Measurements from ENCODE around the gene ENG. TPM values are rescaled to one million over a fixed set of nuclear protein-coding genes. Genes with fewer than 3 reads are reported as not detected.

ENG gene
- total and polyA plus RNA-seq, 11 donors = 116 to 252 (median 144) TPM

- 61 to 80% (median 76%) methylated on average over 5 of the region's 5 CpGs for WGBS, 4 donors
- peaks cover 0 to 83% (median 36%) of the 10 kb centered on the region in 12 donors for H3K4me1 ChIP-seq
- H3K27me3 ChIP-seq = no peaks in the 10 kb centered on the region
- TF ChIP-seq CTCF (IDR thresholded peaks at IDR 0.05) (no peak), POLR2A (IDR thresholded peaks at IDR 0.05) (no peak)
- intact Hi-C loops (cut with DNase I) = loop anchor here in 1 of 10 donors (10.0 kb wide), 1 partner anchor 86 kb away; the partner anchor contains the start of gene ENG
- H3K4me3 ChIP-seq = peak overlapping the region in 10 of 12 donors; percentile 33 to 89 (median 72)
- DNase-seq (no peak), ATAC-seq (no peak)
- H3K36me3 ChIP-seq = peaks cover 0 to 24% (median 10%) of the 10 kb centered on the region in 9 donors
- peak overlapping the region; percentile 70 to 96 (median 84) for H3K27ac ChIP-seq
- H3K9me3 ChIP-seq = no peaks in the 10 kb centered on the region
These were observed 85.4 kb downstream of the ENG start for GRCh38 chr9:127769101-127769500.

GRCh38 chr9:127768698-127769097 is 85.8 kb downstream of the ENG start:
- WGBS, 4 donors = 50 to 67% (median 58%) methylated on average over 8 of the region's 8 CpGs
- TF ChIP-seq POLR2A (IDR thresholded peaks at IDR 0.05) (no peak), CTCF (IDR thresholded peaks at IDR 0.05) (no peak)
- peaks cover 0 to 83% (median 40%) of the 10 kb centered on the region in 12 donors for H3K4me1 ChIP-seq
- H3K27ac ChIP-seq = peak overlapping the region; percentile 70 to 96 (median 84)
- no peak for ATAC-seq
- no peaks in the 10 kb centered on the region for H3K27me3 ChIP-seq
- DNase-seq = no peak
- intact Hi-C loops (cut with DNase I) = loop anchor here in 1 of 10 donors (10.0 kb wide), 1 partner anchor 86 kb away; the partner anchor contains the start of gene ENG
- H3K4me3 ChIP-seq = peak overlapping the region in 10 of 12 donors; percentile 13 to 89 (median 72)
- no peaks in the 10 kb centered on the region for H3K9me3 ChIP-seq
- peaks cover 0 to 20% (median 10%) of the 10 kb centered on the region in 9 donors for H3K36me3 ChIP-seq

GRCh38 chr9:127767909-127768331 is 86.5 kb downstream of the ENG start:
- DNase-seq (peak; percentile 56 to 78 (median 64)), ATAC-seq (no peak)
- TF ChIP-seq POLR2A (IDR thresholded peaks at IDR 0.05) (no peak), CTCF (IDR thresholded peaks at IDR 0.05) (no peak)
- Histone ChIP-seq H3K27me3 (no peaks in the 10 kb centered on the region), H3K9me3 (no peaks in the 10 kb centered on the region), H3K4me3 (peak overlapping the region in 11 of 12 donors; percentile 12 to 89 (median 69)), H3K27ac (peak overlapping the region; percentile 70 to 96 (median 84)), H3K4me1 (peaks cover 5 to 85% (median 46%) of the 10 kb centered on the region in 12 donors), H3K36me3 (peaks cover 0 to 18% (median 5%) of the 10 kb centered on the region in 9 donors)
- intact Hi-C loops (cut with DNase I) = loop anchor here in 2 of 10 donors (2.0 to 10.0 kb wide), 2 partner anchors 15 to 87 kb away; partner anchors contain the start of gene ENG (in 1 of the 2)
- 32 to 47% (median 36%) methylated on average over 5 to 13 of the region's 13 CpGs for WGBS, 4 donors

GRCh38 chr9:127767410-127767809 is 87.0 kb downstream of the ENG start:
- Histone ChIP-seq H3K9me3 (no peaks in the 10 kb centered on the region), H3K36me3 (peaks cover 0 to 14% (median 4%) of the 10 kb centered on the region in 9 donors), H3K27ac (peak overlapping the region; percentile 70 to 96 (median 84)), H3K4me3 (peak overlapping the region in 10 of 12 donors; percentile 13 to 89 (median 72)), H3K27me3 (no peaks in the 10 kb centered on the region), H3K4me1 (peaks cover 9 to 90% (median 51%) of the 10 kb centered on the region in 12 donors)
- DNase-seq (no peak), ATAC-seq (no peak)
- 54 to 62% (median 59%) methylated on average over 3 of the region's 3 CpGs for WGBS, 4 donors
- intact Hi-C loops (cut with DNase I) = loop anchor here in 2 of 10 donors (2.0 to 10.0 kb wide), 2 partner anchors 15 to 87 kb away; partner anchors contain the start of gene ENG (in 1 of the 2)
- TF ChIP-seq POLR2A (IDR thresholded peaks at IDR 0.05) (no peak), CTCF (IDR thresholded peaks at IDR 0.05) (no peak)

Data from heart left ventricle (tissue), 16 donors.